Loucy (cell line): Measurements from ENCODE around the gene NPAS1.

Experiments used
- H2AFZ ChIP-seq: fragments of 200-600 bp; sonication (generic); 2 replicates; pipeline ENCODE4 v1.6.0; 2016; ENCODE audit warnings: antibody characterized with exemption, mild to moderate bottlenecking, low read length, moderate library complexity
- H3F3A ChIP-seq: fragments of 200-600 bp; 2 replicates; pipeline ENCODE4 v1.6.0; 2016; ENCODE audit warnings: antibody characterized with exemption, low read depth, mild to moderate bottlenecking
- H3K27me3 ChIP-seq: fragments of 200-600 bp; sonication (generic); 2 replicates; pipeline ENCODE4 v1.6.1; 2014; ENCODE audit warnings: low read length, mild to moderate bottlenecking; ENCODE audit not compliant: insufficient read depth, poor library complexity, severe bottlenecking
- H3K36me3 ChIP-seq: fragments of 200-600 bp; sonication (generic); 2 replicates; pipeline ENCODE4 v1.6.1; 2016; ENCODE audit warnings: low read length; ENCODE audit not compliant: insufficient read depth
- H3K4me1 ChIP-seq: fragments of 200-600 bp; sonication (generic); 2 replicates; pipeline ENCODE4 v1.5.1; 2014; ENCODE audit warnings: low read length, mild to moderate bottlenecking; ENCODE audit not compliant: insufficient read depth, poor library complexity, severe bottlenecking
- H3K4me2 ChIP-seq: fragments of 200-600 bp; sonication (generic); 2 replicates; pipeline ENCODE4 v1.6.0; 2014; ENCODE audit warnings: antibody characterized with exemption, low read length, low read depth, mild to moderate bottlenecking; ENCODE audit not compliant: poor library complexity, severe bottlenecking
- H3K4me3 ChIP-seq: fragments of 200-600 bp; sonication (generic); 2 replicates; pipeline ENCODE4 v1.5.1; 2014; ENCODE audit warnings: low read length, mild to moderate bottlenecking, mixed read lengths; ENCODE audit not compliant: poor library complexity, severe bottlenecking
- H3K79me2 ChIP-seq: fragments of 200-600 bp; sonication (generic); 2 replicates; pipeline ENCODE4 v1.6.1; 2014; ENCODE audit warnings: low read length; ENCODE audit not compliant: insufficient read depth
- H3K9ac ChIP-seq: fragments of 200-600 bp; sonication (generic); 2 replicates; pipeline ENCODE4 v1.6.0; 2014; ENCODE audit warnings: mild to moderate bottlenecking, low read depth, low read length, moderate library complexity; ENCODE audit not compliant: poor library complexity, severe bottlenecking
- H3K9me2 ChIP-seq: fragments of 200-600 bp; sonication (generic); replicated peaks from 2 replicates; pipeline ENCODE4 v1.6.1; 2016; ENCODE audit warnings: low read depth, low read length, mixed read lengths
- H3K9me3 ChIP-seq: fragments of 200-600 bp; sonication (generic); 2 replicates; pipeline ENCODE4 v1.6.1; 2014; ENCODE audit warnings: mild to moderate bottlenecking, antibody characterized with exemption, low read length, low read depth; ENCODE audit not compliant: insufficient read depth
- H4K20me1 ChIP-seq: fragments of 200-600 bp; sonication (generic); 2 replicates; pipeline ENCODE4 v1.6.0; 2014; ENCODE audit warnings: antibody characterized with exemption, low read length, mild to moderate bottlenecking; ENCODE audit not compliant: insufficient read depth, poor library complexity, severe bottlenecking
- CTCF ChIP-seq: fragments of 200-600 bp; sonication (generic); conservative IDR thresholded peaks from 2 replicates; pipeline ENCODE4 v1.5.1; 2014; ENCODE audit warnings: mild to moderate bottlenecking, antibody characterized with exemption, low read length
- EZH2phosphoT487 ChIP-seq: fragments of 200-600 bp; IDR thresholded peaks from 2 replicates; pipeline ENCODE4 v1.6.1; 2018; ENCODE audit warnings: antibody characterized with exemption, mild to moderate bottlenecking, moderate library complexity, borderline replicate concordance

Gene NPAS1

GRCh38 chr19:47073574-47073973 is 53.9 kb downstream of the NPAS1 start:
- H3K9me2 ChIP-seq = no peaks in the 10 kb centered on the region
- H3K9ac ChIP-seq = no peak overlapping the region
- TF ChIP-seq CTCF (no peak), EZH2phosphoT487 (no peak)
- H3K4me3 ChIP-seq = no peak overlapping the region
- no peaks in the 10 kb centered on the region for H3K27me3 ChIP-seq
- H3K9me3 ChIP-seq = no peaks in the 10 kb centered on the region
- H4K20me1 ChIP-seq = no peaks in the 10 kb centered on the region
- peaks cover 5% of the 10 kb centered on the region for H3K4me1 ChIP-seq
- H3F3A ChIP-seq = no peaks in the 10 kb centered on the region
- H3K4me2 ChIP-seq = no peak overlapping the region
- peaks cover 78% of the 10 kb centered on the region; the same call in 1 of the 2 replicates for H3K36me3 ChIP-seq
- H2AFZ ChIP-seq = no peak overlapping the region
- peaks cover 25% of the 10 kb centered on the region for H3K79me2 ChIP-seq

GRCh38 chr19:47074621-47075020 is 55.0 kb downstream of the NPAS1 start:
- no peaks in the 10 kb centered on the region for H3K9me3 ChIP-seq
- no peaks in the 10 kb centered on the region for H4K20me1 ChIP-seq
- H3K9ac ChIP-seq = no peak overlapping the region
- H3K4me3 ChIP-seq = no peak overlapping the region
- H3F3A ChIP-seq = no peaks in the 10 kb centered on the region
- peaks cover 69% of the 10 kb centered on the region; the same call in 1 of the 2 replicates for H3K36me3 ChIP-seq
- no peaks in the 10 kb centered on the region for H3K9me2 ChIP-seq
- no peak overlapping the region for H3K4me2 ChIP-seq
- no peaks in the 10 kb centered on the region for H3K27me3 ChIP-seq
- H2AFZ ChIP-seq = no peak overlapping the region
- peaks cover 5% of the 10 kb centered on the region for H3K4me1 ChIP-seq
- TF ChIP-seq CTCF (no peak), EZH2phosphoT487 (no peak)
- peaks cover 25% of the 10 kb centered on the region for H3K79me2 ChIP-seq

GRCh38 chr19:47075179-47075810 is 55.7 kb downstream of the NPAS1 start:
- Histone ChIP-seq H4K20me1 (no peaks in the 10 kb centered on the region), H3K79me2 (peaks cover 25% of the 10 kb centered on the region), H3K4me3 (no peak overlapping the region), H3K9me3 (no peaks in the 10 kb centered on the region), H3F3A (no peaks in the 10 kb centered on the region), H3K9me2 (no peaks in the 10 kb centered on the region), H3K36me3 (peaks cover 68% of the 10 kb centered on the region; the same call in 1 of the 2 replicates), H3K4me2 (no peak overlapping the region), H3K4me1 (peaks cover 5% of the 10 kb centered on the region), H2AFZ (no peak overlapping the region), H3K9ac (no peak overlapping the region), H3K27me3 (no peaks in the 10 kb centered on the region)
- no peak for TF ChIP-seq EZH2phosphoT487
- TF ChIP-seq CTCF = no peak
